ENCODE measurements around the gene CACHD1. TPM values are rescaled to one million over a fixed set of nuclear protein-coding genes. Genes with fewer than 3 reads are reported as not detected.
"Not testable (repeated sequence)": the region's sequence is repeated elsewhere in the genome, so short reads cannot be mapped to it uniquely, and the experiment has no call there.

Gene CACHD1
- total and polyA plus RNA-seq, 4 donors: 4.7 to 49.6 (median 12.5) TPM

DNA sequence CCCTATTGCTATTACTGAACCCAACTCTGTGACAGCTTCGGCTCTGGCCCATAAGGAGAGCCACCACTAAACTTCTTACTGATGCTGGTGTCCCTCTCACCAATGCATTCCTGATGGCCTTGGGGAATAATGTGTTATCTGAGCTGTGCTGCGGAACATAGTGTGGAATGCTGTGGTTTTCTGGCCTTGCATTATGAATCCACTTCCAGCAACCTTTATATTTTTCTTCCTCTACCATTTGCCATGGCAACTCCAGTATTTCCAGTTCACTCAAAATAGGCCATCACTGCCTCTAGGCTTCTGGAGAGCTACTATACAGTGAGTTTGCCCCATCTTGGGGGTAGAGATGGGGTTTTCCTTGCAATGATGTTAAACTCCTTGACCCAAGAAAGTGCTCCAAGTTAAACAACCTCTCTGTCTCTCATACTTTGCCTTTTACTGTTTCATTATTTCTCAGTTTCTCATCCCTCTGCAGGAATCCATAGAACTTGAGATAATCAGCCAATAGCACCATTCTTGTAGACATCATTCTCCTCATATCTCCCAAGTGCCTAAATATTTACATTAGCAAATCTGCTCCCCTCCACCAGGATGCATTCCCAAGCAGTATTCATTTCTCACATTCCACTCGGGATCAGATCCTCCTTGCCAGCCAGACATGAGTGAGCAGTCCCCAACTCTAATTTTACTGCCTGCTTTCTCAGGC is 263.8 kb downstream of the CACHD1 start:
- 82 to 88% methylated on average over 3 of the region's 3 CpGs for WGBS, 2 donors
- DNase-seq (no peak), ATAC-seq (ENCODE audit: insufficient read depth, low FRiP score) (no peak)
- Histone ChIP-seq H3K9ac (ENCODE audit: insufficient read depth in 1 of 2, low read length in 2 of 2) (no peak overlapping the region), H3K27me3 (ENCODE audit: control insufficient read depth in 3 of 3, insufficient read depth in 3 of 3, low read length in 2 of 3) (no peaks in the 10 kb centered on the region), H3K27ac (ENCODE audit: low read depth in 1 of 2, low read length in 1 of 2) (no peak overlapping the region), H3K36me3 (ENCODE audit: control insufficient read depth in 4 of 4, insufficient read depth in 4 of 4, low read length in 4 of 4) (no peaks in the 10 kb centered on the region), H3K4me3 (no peak overlapping the region), H3K9me3 (ENCODE audit: control insufficient read depth in 4 of 4, insufficient read depth in 3 of 4, low read length in 3 of 4) (peaks cover 0 to 2% (median 0%) of the 10 kb centered on the region in 4 donors), H3K4me1 (ENCODE audit: control insufficient read depth in 5 of 5, insufficient read depth in 5 of 5, low read length in 5 of 5) (peaks cover 0 to 2% (median 0%) of the 10 kb centered on the region in 5 donors)
- TF ChIP-seq CTCF (IDR thresholded peaks at IDR 0.05; ENCODE audit: control extremely low read depth, extremely low read depth): no peak

- DNase-seq: no peak
- H3K9ac ChIP-seq (ENCODE audit: insufficient read depth in 1 of 2, low read length in 2 of 2): no peak overlapping the region
- ATAC-seq (ENCODE audit: insufficient read depth, low FRiP score): no peak
- no peak for TF ChIP-seq CTCF (IDR thresholded peaks at IDR 0.05; ENCODE audit: control extremely low read depth, extremely low read depth)
- no peak overlapping the region for H3K4me3 ChIP-seq
- no peaks in the 10 kb centered on the region for H3K27me3 ChIP-seq (ENCODE audit: control insufficient read depth in 3 of 3, insufficient read depth in 3 of 3, low read length in 2 of 3)
- H3K4me1 ChIP-seq (ENCODE audit: control insufficient read depth in 5 of 5, insufficient read depth in 5 of 5, low read length in 5 of 5): peaks cover 0 to under 1% (median 0%) of the 10 kb centered on the region in 5 donors
- no peak overlapping the region for H3K27ac ChIP-seq (ENCODE audit: low read depth in 1 of 2, low read length in 1 of 2)
- H3K36me3 ChIP-seq (ENCODE audit: control insufficient read depth in 4 of 4, insufficient read depth in 4 of 4, low read length in 4 of 4): no peaks in the 10 kb centered on the region
- WGBS, 2 donors: 66 to 86% methylated on average over 3 of the region's 3 CpGs
- peaks cover 0 to 1% (median 0%) of the 10 kb centered on the region in 4 donors for H3K9me3 ChIP-seq (ENCODE audit: control insufficient read depth in 4 of 4, insufficient read depth in 3 of 4, low read length in 3 of 4)
These were observed 264.3 kb downstream of the CACHD1 start for GRCh38 chr1:64734287-64734652.

GRCh38 chr1:64740687-64741086 is 270.8 kb downstream of the CACHD1 start:
- not testable (repeated sequence) for H3K27me3 ChIP-seq (ENCODE audit: control insufficient read depth in 3 of 3, insufficient read depth in 3 of 3, low read length in 2 of 3); H3K9ac ChIP-seq (ENCODE audit: insufficient read depth in 1 of 2, low read length in 2 of 2); H3K27ac ChIP-seq (ENCODE audit: low read depth in 1 of 2, low read length in 1 of 2); DNase-seq; H3K36me3 ChIP-seq (ENCODE audit: control insufficient read depth in 4 of 4, insufficient read depth in 4 of 4, low read length in 4 of 4); H3K4me1 ChIP-seq (ENCODE audit: control insufficient read depth in 5 of 5, insufficient read depth in 5 of 5, low read length in 5 of 5); H3K9me3 ChIP-seq (ENCODE audit: control insufficient read depth in 4 of 4, insufficient read depth in 3 of 4, low read length in 3 of 4); ATAC-seq (ENCODE audit: insufficient read depth, low FRiP score); H3K4me3 ChIP-seq
- 94 to 95% methylated on average over 1 of the region's 1 CpG for WGBS, 2 donors

Small RNA genes within 50 kb of the gene (small RNA-seq; reads per million reads assigned to genes)
- not detected for gene MIR4794 (ENCODE audit: low replicate concordance)

All from lung (tissue), 13 donors.